GM18526 (cell line): Measurements from ENCODE around the gene FYCO1.

Experiments
- POLR2A ChIP-seq: IDR thresholded peaks from 3 replicates; pipeline ENCODE4 v1.6.1; 2011; ENCODE audit not compliant: insufficient read length; ENCODE audit errors: extremely low read depth

FYCO1 gene

DNA sequence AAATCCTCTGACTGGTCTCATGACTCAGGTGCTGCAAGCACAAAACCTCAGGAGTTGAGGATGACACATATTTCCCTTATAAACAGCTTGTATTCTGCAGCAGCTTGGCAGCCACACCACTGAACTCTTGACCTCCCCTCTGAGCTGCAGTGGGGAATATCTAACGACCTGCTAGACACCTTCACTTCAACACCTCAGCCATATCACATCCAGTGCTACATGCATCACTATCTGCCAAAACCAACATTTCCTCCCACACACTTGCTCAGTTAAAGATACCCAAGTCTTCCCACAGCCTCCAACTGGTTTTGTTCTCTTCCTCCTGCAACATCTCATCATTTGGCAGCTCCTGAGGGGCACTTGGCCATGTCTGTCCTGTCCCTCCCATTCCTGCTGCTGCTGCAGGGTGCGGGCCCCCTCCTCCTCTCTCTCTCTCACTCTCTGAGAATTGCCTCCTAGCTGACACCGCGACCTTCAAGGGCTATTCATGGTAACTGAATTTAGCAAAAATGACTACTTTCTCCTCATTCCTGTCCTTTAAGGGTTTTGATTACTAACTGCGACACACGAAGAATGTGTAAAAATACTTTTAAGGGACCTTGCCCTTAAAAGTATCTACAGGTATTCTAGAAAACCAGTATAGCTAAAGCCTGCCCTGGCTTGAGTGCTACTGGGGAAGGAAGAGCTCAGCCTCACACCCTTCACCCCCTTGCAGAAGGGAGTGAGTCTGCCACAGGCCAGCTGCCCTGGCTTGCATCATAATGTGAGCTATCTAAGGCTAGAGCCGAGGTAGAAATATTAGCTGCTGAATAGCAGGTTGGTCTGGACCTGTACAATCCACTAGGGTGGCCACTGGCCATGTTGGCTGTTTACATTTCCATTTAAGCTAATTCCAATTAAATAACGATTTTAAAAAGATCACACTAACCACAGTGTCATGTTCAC is 114.3 kb downstream of the FYCO1 start:
- TF ChIP-seq POLR2A, result no peak

- TF ChIP-seq POLR2A, result no peak
Measured at GRCh38 chr3:45880725-45881077, 114.9 kb downstream of the FYCO1 start.

- no peak for TF ChIP-seq POLR2A
Measured at GRCh38 chr3:45878124-45878523, 117.5 kb downstream of the FYCO1 start.

GRCh38 chr3:45874677-45875346 is 120.8 kb downstream of the FYCO1 start:
- TF ChIP-seq POLR2A, result no peak

DNA sequence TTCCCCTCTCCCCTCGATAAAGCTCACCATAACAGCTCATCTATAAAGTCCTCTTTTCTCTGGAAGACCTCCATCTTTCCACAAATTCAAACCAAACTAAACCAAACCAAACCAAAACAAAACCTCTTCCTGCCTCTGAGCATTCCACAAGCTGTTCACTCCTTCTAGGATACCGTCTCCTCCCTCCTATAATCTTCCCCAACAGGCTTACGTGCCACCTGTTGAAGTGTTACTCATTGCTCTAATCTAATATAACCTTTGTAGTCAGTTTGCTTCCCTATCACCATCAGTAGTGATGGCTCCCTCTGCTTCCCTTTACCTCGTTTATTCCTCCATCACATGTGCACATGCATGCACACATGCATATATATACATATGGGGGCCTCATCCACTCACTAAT is 122.0 kb downstream of the FYCO1 start:
- TF ChIP-seq POLR2A, result no peak

DNA sequence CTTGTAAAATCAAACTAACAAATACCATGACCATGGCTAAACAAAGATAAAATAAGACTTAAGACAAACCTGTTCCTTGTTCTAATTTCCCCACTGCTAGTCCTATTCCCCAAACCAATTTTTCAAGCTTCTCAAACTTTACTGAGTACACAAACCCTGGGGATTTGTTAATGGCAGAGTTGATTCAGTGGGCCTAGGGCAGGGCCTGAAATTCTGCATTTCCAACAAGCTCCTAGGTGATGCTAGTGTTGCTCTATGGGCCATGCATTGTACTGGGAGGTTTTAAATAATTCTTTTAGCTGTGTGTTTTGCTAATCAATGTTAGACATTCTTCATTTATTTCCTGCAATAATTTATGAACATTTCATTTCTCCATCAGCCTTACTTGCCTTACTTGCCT is 122.6 kb downstream of the FYCO1 start:
- TF ChIP-seq POLR2A, result no peak

DNA sequence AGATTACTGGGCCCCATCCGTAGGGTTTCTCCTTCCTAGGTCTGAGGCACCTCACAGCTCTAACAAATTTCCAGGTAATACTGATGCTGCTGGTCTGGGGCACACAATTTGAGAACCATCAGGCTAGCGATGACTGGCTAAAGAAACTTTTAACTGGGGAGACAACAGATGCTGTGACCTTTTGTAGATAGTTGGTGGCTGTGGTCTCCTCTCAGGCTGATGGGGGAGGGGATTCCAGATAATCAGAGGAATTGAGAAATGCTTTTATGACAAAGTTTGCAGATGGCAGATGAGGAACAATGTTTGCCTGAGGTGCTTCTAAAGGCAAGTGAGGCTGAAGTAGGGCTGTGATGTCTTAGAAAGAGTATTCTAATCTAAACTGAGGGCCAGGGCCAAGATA is 123.1 kb downstream of the FYCO1 start:
- TF ChIP-seq POLR2A, result no peak

GRCh38 chr3:45871780-45872179 is 123.8 kb downstream of the FYCO1 start:
- no peak for TF ChIP-seq POLR2A

GRCh38 chr3:45870099-45870498 is 125.5 kb downstream of the FYCO1 start:
- TF ChIP-seq POLR2A, result no peak

GRCh38 chr3:45869638-45870037 is 126.0 kb downstream of the FYCO1 start:
- no peak for TF ChIP-seq POLR2A

DNA sequence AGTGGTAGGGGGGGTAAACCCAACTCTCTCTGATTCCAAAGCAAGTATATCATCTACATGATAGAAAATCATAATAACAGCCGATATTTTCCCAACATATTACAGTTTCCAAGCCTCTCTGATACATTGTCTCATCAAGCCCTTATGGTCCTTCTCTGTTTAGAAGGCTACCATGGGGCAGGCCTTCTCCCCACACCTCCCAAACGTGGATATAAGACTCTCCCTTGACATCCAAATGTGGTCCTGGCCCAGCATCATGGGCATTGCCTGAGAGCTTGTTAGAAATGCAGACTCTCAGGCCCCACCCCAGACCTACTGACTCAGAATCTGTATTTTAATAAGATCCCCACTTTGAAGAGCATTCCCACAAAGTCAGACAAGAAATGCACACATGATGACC is 127.0 kb downstream of the FYCO1 start:
- no peak for TF ChIP-seq POLR2A

GRCh38 chr3:45868213-45868612 is 127.4 kb downstream of the FYCO1 start:
- TF ChIP-seq POLR2A, result no peak
